ENCODE data around the gene MICOS13.

Gene MICOS13

GRCh38 chr19:5667751-5668271 is 12.5 kb downstream of the MICOS13 start:
- DNase-seq (ENCODE audit: low spot score): no peak

- DNase-seq (ENCODE audit: low spot score): no peak
Measured at GRCh38 chr19:5666921-5667610, 13.2 kb downstream of the MICOS13 start.

GRCh38 chr19:5665781-5666513 is 14.4 kb downstream of the MICOS13 start:
- DNase-seq (ENCODE audit: low spot score): peak; percentile 51

GRCh38 chr19:5664515-5664914 is 15.8 kb downstream of the MICOS13 start:
- no peak for DNase-seq (ENCODE audit: low spot score)

GRCh38 chr19:5663904-5664303 is 16.4 kb downstream of the MICOS13 start:
- DNase-seq (ENCODE audit: low spot score): no peak

- DNase-seq (ENCODE audit: low spot score): no peak
Measured at GRCh38 chr19:5661483-5661882, 18.8 kb downstream of the MICOS13 start.

GRCh38 chr19:5655412-5655811 is 24.9 kb downstream of the MICOS13 start:
- no peak for DNase-seq (ENCODE audit: low spot score)

- no peak for DNase-seq (ENCODE audit: low spot score)
Measured at GRCh38 chr19:5654931-5655330, 25.4 kb downstream of the MICOS13 start.

- DNase-seq (ENCODE audit: low spot score): no peak
Measured at GRCh38 chr19:5652261-5652660, 28.1 kb downstream of the MICOS13 start.

- DNase-seq (ENCODE audit: low spot score): no peak
Measured at GRCh38 chr19:5651361-5651760, 29.0 kb downstream of the MICOS13 start.

- DNase-seq (ENCODE audit: low spot score): no peak
Measured at GRCh38 chr19:5648464-5648863, 31.9 kb downstream of the MICOS13 start.

- DNase-seq (ENCODE audit: low spot score): no peak
Measured at GRCh38 chr19:5646703-5647102, 33.6 kb downstream of the MICOS13 start.

- DNase-seq (ENCODE audit: low spot score): no peak
Measured at GRCh38 chr19:5645409-5645808, 34.9 kb downstream of the MICOS13 start.

GRCh38 chr19:5644037-5644436 is 36.3 kb downstream of the MICOS13 start:
- peak; percentile 44 for DNase-seq (ENCODE audit: low spot score)

GRCh38 chr19:5643060-5643459 is 37.3 kb downstream of the MICOS13 start:
- DNase-seq (ENCODE audit: low spot score): no peak

- DNase-seq (ENCODE audit: low spot score): no peak
Measured at GRCh38 chr19:5642204-5642603, 38.1 kb downstream of the MICOS13 start.

- no peak for DNase-seq (ENCODE audit: low spot score)
Measured at GRCh38 chr19:5641171-5641570, 39.1 kb downstream of the MICOS13 start.

- peak; percentile 31 for DNase-seq (ENCODE audit: low spot score)
Measured at GRCh38 chr19:5637971-5638370, 42.3 kb downstream of the MICOS13 start.

GRCh38 chr19:5635427-5635826 is 44.9 kb downstream of the MICOS13 start:
- DNase-seq (ENCODE audit: low spot score): no peak

- DNase-seq (ENCODE audit: low spot score): no peak
Measured at GRCh38 chr19:5632657-5633056, 47.7 kb downstream of the MICOS13 start.

GRCh38 chr19:5632241-5632612 is 48.1 kb downstream of the MICOS13 start:
- DNase-seq (ENCODE audit: low spot score): no peak

GRCh38 chr19:5631567-5632240 is 48.6 kb downstream of the MICOS13 start:
- peak; percentile 15 for DNase-seq (ENCODE audit: low spot score)

GRCh38 chr19:5628919-5629481 is 51.3 kb downstream of the MICOS13 start:
- no peak for DNase-seq (ENCODE audit: low spot score)
